GM12878 (cell line): Measurements from ENCODE around the gene AKT1S1. TPM values are rescaled to one million over a fixed set of nuclear protein-coding genes. Genes with fewer than 3 reads are reported as not detected.
A peak's percentile ranks its signal among the peaks of the same experiment; 100 is the strongest.

Source experiments
- ATAC-seq: fragments of 200-7000 bp; cut with Tn5 transposase; 3 replicates; pipeline ENCODE4 v1.9.1; 2020; ENCODE audit warnings: mild to moderate bottlenecking, moderate library complexity
- BruUV-seq: library from RNA; stranded (reverse); fragments of 400-500 nt; replicated peaks from 2 replicates; lab custom pipeline; 2021; lab: Mats Ljungman, UMichigan
- CTCF ChIA-PET: fragments of 300-600 bp; sonication (Branson Sonifier 250); formaldehyde crosslinking; extraction: SDS; loops from one replicate; lab custom pipeline; 2021; ENCODE audit warnings: inconsistent platforms; lab: Yijun Ruan, JAX
- POLR2A ChIA-PET: fragments of 350-600 bp; formaldehyde crosslinking; extraction: SDS; loops from one replicate; lab custom pipeline; 2021; ENCODE audit warnings: inconsistent platforms; lab: Charles Lee
- RAD21 ChIA-PET: fragments of 300-600 bp; sonication (Branson Sonifier 250); formaldehyde crosslinking; loops from one replicate; lab custom pipeline; 2023; ENCODE audit warnings: antibody characterized with exemption; ENCODE audit not compliant: unreplicated experiment; lab: Charles Lee
- SMC1A ChIA-PET: fragments of 300-600 bp; sonication (Branson Sonifier 250); formaldehyde crosslinking; loops from one replicate; lab custom pipeline; 2023; ENCODE audit not compliant: unreplicated experiment, uncharacterized antibody; lab: Charles Lee
- DNase-seq: peaks from one replicate; pipeline ENCODE4 v3.0.0-alpha.2; 2011; ENCODE audit warnings: low read depth, low spot score
- FAIRE-seq: peaks from 3 replicates; lab custom pipeline; 2011; peaks lifted over from hg19 to GRCh38; lab: Jason Lieb, UNC
- H2AFZ ChIP-seq: 2 replicates; pipeline ENCODE4 v1.6.0; 2011; ENCODE audit warnings: low read depth, low read length, control low read depth; ENCODE audit not compliant: control insufficient read depth
- H3K27ac ChIP-seq: 2 replicates; pipeline ENCODE4 v1.5.1; 2011; ENCODE audit warnings: control low read depth; ENCODE audit not compliant: control insufficient read depth, insufficient read depth
- H3K27me3 ChIP-seq, 2 experiments: replicated peaks in 1 of 2; 2 replicates each; pipeline versions ENCODE4 v1.6.0 to v1.6.1; 2011; ENCODE audit warnings: low read length in 1 of 2; ENCODE audit not compliant: control insufficient read depth in 2 of 2, insufficient read depth in 2 of 2
- H3K36me3 ChIP-seq, 2 experiments: 2 replicates each; pipeline ENCODE4 v1.5.1; 2011; ENCODE audit warnings: low read length in 1 of 2; ENCODE audit not compliant: control insufficient read depth in 2 of 2, insufficient read depth in 2 of 2
- H3K4me1 ChIP-seq: 2 replicates; pipeline ENCODE4 v1.6.1; 2011; ENCODE audit warnings: mild to moderate bottlenecking, low read length, moderate library complexity, mixed read lengths; ENCODE audit not compliant: control insufficient read depth, insufficient read depth
- H3K4me2 ChIP-seq: 2 replicates; pipeline ENCODE4 v1.6.0; 2011; ENCODE audit warnings: control low read depth; ENCODE audit not compliant: control insufficient read depth, insufficient read depth
- H3K4me3 ChIP-seq: fragments of 200-600 bp; sonication (generic); 2 replicates; pipeline ENCODE4 v1.5.1; 2016
- H3K79me2 ChIP-seq: 2 replicates; pipeline ENCODE4 v1.6.0; 2011; ENCODE audit warnings: low read length; ENCODE audit not compliant: control insufficient read depth, insufficient read depth
- H3K9ac ChIP-seq: 2 replicates; pipeline ENCODE4 v1.8.0; 2011; ENCODE audit warnings: low read length, control low read depth, mixed read lengths; ENCODE audit not compliant: control insufficient read depth, insufficient read depth
- H3K9me3 ChIP-seq: replicated peaks from 3 replicates; pipeline ENCODE4 v1.5.1; 2011; ENCODE audit warnings: mild to moderate bottlenecking, low read length; ENCODE audit not compliant: control insufficient read depth, insufficient read depth
- H4K20me1 ChIP-seq: 2 replicates; pipeline ENCODE4 v1.6.0; 2011; ENCODE audit not compliant: control insufficient read depth, insufficient read depth
- BCL11A ChIP-seq: IDR thresholded peaks from 2 replicates; pipeline ENCODE4 v1.6.1; 2011; ENCODE audit warnings: low read depth, low read length
- CREM ChIP-seq: IDR thresholded peaks from 2 replicates; pipeline ENCODE4 v1.6.1; 2014; ENCODE audit warnings: antibody characterized with exemption, low read depth
- HCFC1 ChIP-seq: fragments of 150-350 bp; IDR thresholded peaks from 2 replicates; pipeline ENCODE4 v1.6.1; 2014; ENCODE audit warnings: low read length
- MXI1 ChIP-seq: fragments of 150-350 bp; IDR thresholded peaks from 2 replicates; pipeline ENCODE4 v1.6.1; 2011; ENCODE audit warnings: low read depth, mild to moderate bottlenecking, inconsistent platforms, low read length, improper control_type of control experiment
- RUNX3 ChIP-seq: IDR thresholded peaks from 2 replicates; pipeline ENCODE4 v1.6.1; 2012; ENCODE audit warnings: low read length, inconsistent platforms
- WGBS: methylation state at CpG from one replicate; pipeline ENCODE4 v1.1.6; 2016; ENCODE audit warnings: low lambda C conversion rate; ENCODE audit not compliant: insufficient replicate concordance, insufficient coverage; ENCODE audit errors: missing lambda C conversion rate; 5-methylcytosine and 5-hydroxymethylcytosine counted together
- in situ Hi-C: fragments of 300-500 bp; cut with MboI; formaldehyde crosslinking; loops from 9 replicates; pipeline ENCODE4 v1.14.3; 2018; ENCODE audit warnings: mixed read lengths
- intact Hi-C: fragments of 100-400 bp; cut with micrococcal nuclease; formaldehyde crosslinking; loops from one replicate; pipeline ENCODE4 v1.14.2; 2022; ENCODE audit not compliant: unreplicated experiment
- polyA plus RNA-seq, 11 experiments: library from polyadenylated mRNA; depleted of rRNA in 4 of 11; unstranded in 6 of 11; stranded (reverse) in 5 of 11; fragments of >200 nt; fragmentation: Nextera tagmentation in 4 of 11; fragmentation: Illumina TruSeq in 1 of 11; extraction: Ambion mirVana in 4 of 11; extraction: Trizol in 1 of 11; gene quantifications; 1 replicate in 1 of 11; 2 replicates in 10 of 11; pipeline versions ENCODE4 v1.2.1 to v1.2.3, GENCODE V29; 2011 to 2016; ENCODE audit warnings: inconsistent platforms in 2 of 11, missing spikeins in 2 of 11, low read depth in 1 of 11
- total RNA-seq, 4 experiments: library from RNA; depleted of rRNA in 3 of 4; stranded (reverse); fragments of >200 nt in 3 of 4; fragmentation: Illumina TruSeq in 1 of 4; extraction: Trizol in 1 of 4; gene quantifications; 2 replicates each; pipeline versions ENCODE4 v1.2.1 to v1.2.3, GENCODE V29; 2013 to 2021
- TF ChIP-seq, protein P1 (sequence below): fragments of 450-650 bp; IDR thresholded peaks from 2 replicates; pipeline ENCODE4 v1.6.1; 2017; ENCODE audit warnings: mild to moderate bottlenecking
- TF ChIP-seq, protein P2 (sequence below): fragments of 450-650 bp; IDR thresholded peaks from 2 replicates; pipeline ENCODE4 v1.6.1; 2016; ENCODE audit warnings: mild to moderate bottlenecking

The AKT1S1 gene
- total and polyA plus RNA-seq, 10 of the 15 experiments (the other 5 are each of a cell fraction or from before 2014, with no cell fraction given) = 0.43 to 23.0 (median 12.3) TPM

- intact Hi-C loops = no loop called here
- ChIA-PET RAD21 (no interaction called here), POLR2A (no interaction called here), SMC1A (no interaction called here), CTCF (interaction anchor here (0.6 kb wide), 1 partner anchor 57 kb away, joined by 3 read pairs; no protein-coding TSS in a partner anchor)
- no peak for DNase-seq
- no peaks in the 10 kb centered on the region for H3K27me3 ChIP-seq
- H3K27ac ChIP-seq = no peak overlapping the region
- no peak overlapping the region for H2AFZ ChIP-seq
- ATAC-seq = no peak
- no peak overlapping the region for H3K9ac ChIP-seq
- TF ChIP-seq, protein P1, sequence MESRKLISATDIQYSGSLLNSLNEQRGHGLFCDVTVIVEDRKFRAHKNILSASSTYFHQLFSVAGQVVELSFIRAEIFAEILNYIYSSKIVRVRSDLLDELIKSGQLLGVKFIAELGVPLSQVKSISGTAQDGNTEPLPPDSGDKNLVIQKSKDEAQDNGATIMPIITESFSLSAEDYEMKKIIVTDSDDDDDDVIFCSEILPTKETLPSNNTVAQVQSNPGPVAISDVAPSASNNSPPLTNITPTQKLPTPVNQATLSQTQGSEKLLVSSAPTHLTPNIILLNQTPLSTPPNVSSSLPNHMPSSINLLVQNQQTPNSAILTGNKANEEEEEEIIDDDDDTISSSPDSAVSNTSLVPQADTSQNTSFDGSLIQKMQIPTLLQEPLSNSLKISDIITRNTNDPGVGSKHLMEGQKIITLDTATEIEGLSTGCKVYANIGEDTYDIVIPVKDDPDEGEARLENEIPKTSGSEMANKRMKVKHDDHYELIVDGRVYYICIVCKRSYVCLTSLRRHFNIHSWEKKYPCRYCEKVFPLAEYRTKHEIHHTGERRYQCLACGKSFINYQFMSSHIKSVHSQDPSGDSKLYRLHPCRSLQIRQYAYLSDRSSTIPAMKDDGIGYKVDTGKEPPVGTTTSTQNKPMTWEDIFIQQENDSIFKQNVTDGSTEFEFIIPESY = peak; percentile 77; the same call in 1 of the 2 replicates
- TF ChIP-seq HCFC1 = no peak
- in situ Hi-C loops = no loop called here
- no peaks in the 10 kb centered on the region for H3K9me3 ChIP-seq
- no peaks in the 10 kb centered on the region for H4K20me1 ChIP-seq
- no TSS peak for BruUV-seq
- H3K79me2 ChIP-seq = peaks cover 15% of the 10 kb centered on the region
- H3K36me3 ChIP-seq = peaks cover 9 to 32% of the 10 kb centered on the region in 2 experiments
- H3K4me2 ChIP-seq = no peak overlapping the region
- FAIRE-seq = no peak
- WGBS = 97% methylated on average over 37 of the region's 60 CpGs
- H3K4me1 ChIP-seq = peaks cover 3% of the 10 kb centered on the region; the same call in 1 of the 2 replicates
- no peak overlapping the region for H3K4me3 ChIP-seq
These were observed 15.4 kb downstream of the AKT1S1 start for GRCh38 chr19:49861541-49862378.

DNA sequence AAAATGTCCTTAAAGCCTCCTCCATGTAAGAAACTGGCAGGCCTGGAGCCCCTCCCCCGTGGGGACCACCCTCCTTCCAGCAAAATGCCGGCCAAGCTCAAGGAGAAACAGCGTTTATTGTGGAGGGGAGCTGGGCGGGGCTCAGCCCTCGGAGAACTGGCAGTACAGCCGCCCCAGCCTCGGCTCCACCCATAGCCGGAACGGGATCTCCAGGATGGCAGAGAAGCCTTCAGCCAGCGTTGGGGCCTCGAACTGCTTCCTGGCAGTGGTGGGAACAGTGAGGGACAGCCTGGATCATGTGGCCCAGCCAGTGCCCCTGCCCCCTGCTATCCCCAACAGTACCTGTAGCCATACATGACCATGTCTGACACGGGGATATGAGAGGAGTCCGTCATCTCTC lies 16.0 kb downstream of the AKT1S1 start:
- WGBS = 96% methylated on average over 11 of the region's 13 CpGs
- FAIRE-seq (no peak), ATAC-seq (no peak), DNase-seq (no peak)
- peaks cover 9% of the 10 kb centered on the region for H3K79me2 ChIP-seq
- CTCF ChIA-PET = interaction anchor here (0.6 kb wide), 1 partner anchor 57 kb away, joined by 3 read pairs; no protein-coding TSS in a partner anchor
- no peaks in the 10 kb centered on the region for H3K27me3 ChIP-seq
- RAD21 ChIA-PET = no interaction called here
- TF ChIP-seq, protein P1 = no peak
- TF ChIP-seq MXI1 (no peak), RUNX3 (no peak), BCL11A (no peak), CREM (no peak)
- TF ChIP-seq, protein P2, sequence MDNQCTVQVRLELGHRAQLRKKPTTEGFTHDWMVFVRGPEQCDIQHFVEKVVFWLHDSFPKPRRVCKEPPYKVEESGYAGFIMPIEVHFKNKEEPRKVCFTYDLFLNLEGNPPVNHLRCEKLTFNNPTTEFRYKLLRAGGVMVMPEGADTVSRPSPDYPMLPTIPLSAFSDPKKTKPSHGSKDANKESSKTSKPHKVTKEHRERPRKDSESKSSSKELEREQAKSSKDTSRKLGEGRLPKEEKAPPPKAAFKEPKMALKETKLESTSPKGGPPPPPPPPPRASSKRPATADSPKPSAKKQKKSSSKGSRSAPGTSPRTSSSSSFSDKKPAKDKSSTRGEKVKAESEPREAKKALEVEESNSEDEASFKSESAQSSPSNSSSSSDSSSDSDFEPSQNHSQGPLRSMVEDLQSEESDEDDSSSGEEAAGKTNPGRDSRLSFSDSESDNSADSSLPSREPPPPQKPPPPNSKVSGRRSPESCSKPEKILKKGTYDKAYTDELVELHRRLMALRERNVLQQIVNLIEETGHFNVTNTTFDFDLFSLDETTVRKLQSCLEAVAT = no peak
- no peak overlapping the region for H3K27ac ChIP-seq
- H3K4me3 ChIP-seq = no peak overlapping the region
- H3K9ac ChIP-seq = no peak overlapping the region
- no peak overlapping the region for H3K4me2 ChIP-seq
- POLR2A ChIA-PET = no interaction called here
- intact Hi-C loops = no loop called here
- SMC1A ChIA-PET = no interaction called here
- H2AFZ ChIP-seq = no peak overlapping the region
- in situ Hi-C loops = no loop called here
- peaks cover 9 to 32% of the 10 kb centered on the region in 2 experiments for H3K36me3 ChIP-seq
- BruUV-seq = no TSS peak
- no peaks in the 10 kb centered on the region for H3K9me3 ChIP-seq
- peaks cover under 1% of the 10 kb centered on the region; the same call in 1 of the 2 replicates for H3K4me1 ChIP-seq
- H4K20me1 ChIP-seq = no peaks in the 10 kb centered on the region
